Activated CD8-positive, alpha-beta memory T cell treated with anti-CD3 and anti-CD28 coated beads for 24 hours (primary cell): ENCODE data around the gene APOL3.
"Not testable (repeated sequence)": the region's sequence is repeated elsewhere in the genome, so short reads cannot be mapped to it uniquely, and the experiment has no call there.

Source experiments
- DNase-seq: peaks from one replicate; pipeline ENCODE4 v3.0.0-alpha.2; 2020

The APOL3 gene

DNA sequence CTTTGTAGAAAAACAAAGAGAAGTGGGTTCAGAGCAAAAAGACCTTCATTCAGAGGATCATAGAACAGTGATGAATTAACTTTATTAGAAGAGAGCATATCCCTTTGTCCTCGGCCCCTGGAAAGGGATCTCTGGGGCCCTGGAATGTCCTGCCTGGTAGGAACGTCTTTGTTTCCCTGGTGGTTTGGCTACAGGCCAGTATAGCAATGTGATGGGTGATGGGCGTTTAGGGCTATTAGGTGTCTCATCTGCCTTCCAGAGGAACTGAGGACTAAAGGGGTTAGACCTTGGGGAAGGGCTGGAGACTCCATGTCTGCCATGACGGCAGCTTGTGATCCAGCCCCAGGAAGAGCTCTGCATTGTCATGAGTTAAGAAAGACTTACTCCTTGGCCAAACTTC is 32.0 kb upstream of the APOL3 start:
- DNase-seq, result no peak

DNA sequence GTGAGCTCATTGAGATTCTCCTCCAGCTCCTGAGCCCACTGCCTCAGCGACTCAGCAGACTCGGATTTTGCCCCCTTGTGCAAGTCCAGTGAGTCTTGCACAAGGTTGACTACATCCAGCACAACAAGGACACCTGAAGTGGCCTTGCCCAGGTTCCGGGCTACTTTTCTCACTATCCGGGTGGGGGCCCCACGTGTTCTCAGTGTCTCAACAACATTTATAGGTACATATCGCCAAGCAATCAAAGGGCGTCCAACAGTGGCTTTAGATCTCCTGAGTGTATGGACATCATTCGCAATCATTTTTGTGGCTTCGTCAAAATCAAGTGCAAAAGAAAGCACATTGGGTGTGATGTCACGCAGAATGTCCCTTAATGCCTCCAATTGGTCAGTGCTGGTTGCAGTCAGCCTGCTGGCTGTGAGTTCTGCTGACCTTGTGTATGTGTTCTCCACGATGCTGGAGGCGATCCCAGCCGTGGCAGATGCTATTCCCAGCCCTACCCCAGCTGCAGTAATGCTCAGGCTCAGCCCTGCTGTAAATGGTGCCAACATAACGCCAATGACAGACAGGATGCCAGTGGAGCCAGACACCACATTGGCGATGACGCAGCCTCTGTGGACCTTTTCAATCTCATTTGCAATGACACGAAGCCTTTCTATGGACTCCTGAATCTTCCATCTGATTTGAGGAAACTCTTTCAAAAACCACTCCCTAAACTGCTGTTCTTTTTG is 30.7 kb upstream of the APOL3 start:
- DNase-seq, result peak; percentile 42

DNA sequence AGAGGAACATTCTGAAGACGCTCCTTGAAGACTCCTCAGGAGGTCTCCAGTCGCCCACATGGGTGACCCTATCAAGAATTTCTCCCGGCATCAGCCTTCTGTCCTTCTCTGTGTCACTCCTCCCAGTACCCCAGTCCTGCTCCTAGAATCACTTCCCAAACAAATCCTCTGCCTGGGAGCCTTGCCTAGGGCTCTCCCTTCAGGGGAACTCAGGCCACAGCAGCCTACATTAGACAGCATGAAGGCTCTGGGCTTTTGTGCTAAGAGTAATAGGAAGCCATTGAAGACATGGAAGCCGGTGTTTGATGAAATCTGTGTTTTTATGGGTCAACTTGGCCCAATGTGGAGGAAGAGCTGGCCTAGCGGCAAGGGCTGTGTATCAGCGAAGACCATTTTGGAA is 27.3 kb upstream of the APOL3 start:
- DNase-seq, result not testable (repeated sequence)

DNA sequence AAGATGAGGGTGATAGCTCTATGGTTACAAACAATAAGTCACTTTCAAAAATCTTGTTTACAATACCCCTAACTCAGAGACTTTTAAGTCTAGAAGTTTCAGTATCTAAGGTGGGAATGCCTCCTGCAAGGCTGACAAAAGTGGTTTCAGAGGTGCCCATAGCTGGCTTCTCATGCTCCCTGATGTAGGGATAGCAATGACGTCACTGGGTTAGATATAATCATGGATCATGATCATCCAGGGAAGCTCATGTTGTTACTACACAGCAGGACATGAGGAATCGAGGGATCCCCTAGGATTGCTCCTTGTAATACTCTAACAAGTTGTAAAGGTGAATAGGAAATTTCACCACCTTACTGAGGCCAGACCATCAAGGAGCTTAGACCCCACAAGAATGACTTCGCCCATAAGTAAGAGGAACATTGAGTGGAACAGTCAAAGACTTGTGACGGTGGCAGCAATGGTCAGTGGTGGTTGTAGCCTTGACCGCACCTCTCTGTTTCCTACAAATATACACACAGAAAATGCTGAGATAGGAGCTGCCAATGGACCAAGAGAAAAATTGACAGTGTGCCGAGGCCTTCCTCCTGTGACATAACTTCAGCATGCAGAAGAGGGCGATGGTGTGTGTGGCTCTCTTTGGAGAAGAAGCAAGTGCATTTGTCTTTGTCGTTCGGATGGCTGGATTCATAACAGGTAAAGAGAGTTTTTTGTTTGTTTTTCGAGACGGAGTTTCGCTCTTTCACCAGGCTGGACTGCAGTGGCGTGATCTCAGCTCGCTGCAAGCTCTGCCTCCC is 25.5 kb upstream of the APOL3 start:
- no peak for DNase-seq

DNA sequence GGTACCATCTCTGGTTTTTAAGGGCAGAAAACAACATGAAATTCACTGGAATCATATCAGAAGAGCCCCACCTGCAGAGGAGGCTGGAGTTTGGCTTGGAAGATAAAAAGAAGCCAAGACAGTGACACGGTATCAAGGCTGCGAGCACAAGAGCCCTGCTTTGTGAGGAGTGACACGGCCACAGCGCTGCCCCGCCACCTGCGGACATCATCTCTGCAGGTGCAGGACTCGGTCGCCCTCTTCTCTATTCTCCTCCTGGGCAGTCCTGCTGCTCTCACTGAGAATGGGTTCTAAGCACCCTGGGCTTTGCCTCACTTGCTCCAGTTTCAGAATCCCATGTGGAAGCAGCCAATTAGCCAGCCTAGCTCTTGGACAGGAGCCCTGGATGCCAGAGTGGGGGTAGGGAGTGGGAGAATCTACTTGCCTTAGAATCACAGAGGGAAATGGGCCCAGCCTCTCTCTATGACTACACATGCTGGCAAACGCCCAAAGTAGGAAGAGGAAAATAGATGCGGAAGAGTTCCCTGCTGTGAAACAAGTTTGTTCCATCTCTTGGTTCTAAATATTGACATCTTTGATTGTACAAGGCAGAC is 24.0 kb upstream of the APOL3 start:
- DNase-seq, result peak; percentile 43

DNA sequence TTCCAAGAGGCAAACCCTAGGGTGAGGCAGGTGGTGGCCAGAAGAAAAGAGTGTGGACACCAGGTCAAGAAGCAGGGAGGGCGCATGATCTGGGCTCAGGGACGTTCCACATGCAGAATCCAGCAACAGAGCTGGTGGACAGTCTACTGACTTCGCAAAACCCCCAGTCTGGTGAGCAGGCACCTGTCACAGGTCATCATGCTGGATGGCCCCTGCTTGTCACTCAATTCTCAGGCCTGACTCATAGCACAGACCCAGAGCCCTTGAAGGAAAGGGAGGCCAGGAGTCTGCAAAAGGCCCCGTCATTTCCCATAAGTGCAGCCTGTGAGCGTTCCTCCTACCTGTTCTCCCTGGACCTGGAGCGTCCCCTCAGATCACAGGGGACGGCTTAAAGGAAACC is 22.9 kb upstream of the APOL3 start:
- peak; percentile 47 for DNase-seq

DNA sequence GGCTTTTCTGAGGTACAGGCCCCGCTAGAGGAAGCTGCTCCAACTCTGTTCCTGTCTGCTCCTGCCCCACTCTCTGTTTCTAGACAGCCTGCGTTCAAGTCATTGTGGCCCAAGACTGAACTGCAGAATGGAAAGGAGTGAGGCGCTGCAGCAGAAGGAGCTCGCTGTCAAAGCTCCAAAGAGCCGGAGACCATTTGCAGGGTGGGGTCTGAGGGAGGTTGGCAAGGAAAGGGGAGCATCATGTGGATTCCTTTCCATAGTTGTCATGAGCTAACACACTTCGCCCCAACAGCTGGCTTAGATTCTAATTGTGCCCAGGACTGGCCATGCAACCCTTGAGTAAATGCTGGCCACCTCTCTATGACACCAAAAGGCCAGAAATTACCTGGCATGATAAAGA is 22.3 kb upstream of the APOL3 start:
- peak; percentile 32 for DNase-seq

DNA sequence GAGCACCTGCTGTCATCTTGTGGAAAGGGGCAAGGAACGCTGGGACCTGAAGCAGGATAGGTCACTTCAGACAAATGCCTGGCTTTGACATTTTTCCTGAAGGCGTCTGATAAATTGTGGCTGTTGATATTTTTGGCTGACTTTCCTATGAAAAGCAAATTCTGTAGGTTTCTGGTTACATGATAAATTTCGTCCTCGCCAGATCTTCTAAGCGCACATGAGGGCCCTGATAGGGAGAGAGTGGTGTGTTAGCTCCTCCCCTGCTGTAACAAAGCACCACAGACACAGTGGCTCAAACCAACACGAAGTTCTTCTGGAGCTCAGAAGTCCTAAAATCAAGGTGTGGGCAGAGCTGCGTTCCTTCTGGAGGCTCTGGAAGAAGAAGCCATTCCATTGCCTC is 21.5 kb upstream of the APOL3 start:
- DNase-seq, result no peak

DNA sequence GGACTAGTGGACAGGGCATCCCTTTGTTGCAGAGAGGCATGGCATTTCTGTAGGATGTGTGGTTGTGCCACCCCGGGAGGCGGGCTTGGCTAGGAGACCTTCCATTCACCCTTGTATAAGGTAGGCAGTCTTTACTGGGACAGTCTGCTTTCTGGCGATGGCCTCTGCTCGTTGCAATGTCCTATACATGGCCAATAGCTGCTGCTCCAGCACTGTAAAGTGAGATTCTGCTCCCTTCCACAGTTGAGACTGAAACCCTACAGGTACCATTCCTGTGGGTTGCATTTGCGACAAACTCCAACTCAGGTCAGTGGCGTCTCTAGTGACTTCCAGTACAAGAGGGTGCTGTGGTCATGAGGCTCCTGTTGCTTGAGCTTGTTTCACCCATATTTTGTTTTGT is 20.4 kb upstream of the APOL3 start:
- DNase-seq, result peak; percentile 54

DNA sequence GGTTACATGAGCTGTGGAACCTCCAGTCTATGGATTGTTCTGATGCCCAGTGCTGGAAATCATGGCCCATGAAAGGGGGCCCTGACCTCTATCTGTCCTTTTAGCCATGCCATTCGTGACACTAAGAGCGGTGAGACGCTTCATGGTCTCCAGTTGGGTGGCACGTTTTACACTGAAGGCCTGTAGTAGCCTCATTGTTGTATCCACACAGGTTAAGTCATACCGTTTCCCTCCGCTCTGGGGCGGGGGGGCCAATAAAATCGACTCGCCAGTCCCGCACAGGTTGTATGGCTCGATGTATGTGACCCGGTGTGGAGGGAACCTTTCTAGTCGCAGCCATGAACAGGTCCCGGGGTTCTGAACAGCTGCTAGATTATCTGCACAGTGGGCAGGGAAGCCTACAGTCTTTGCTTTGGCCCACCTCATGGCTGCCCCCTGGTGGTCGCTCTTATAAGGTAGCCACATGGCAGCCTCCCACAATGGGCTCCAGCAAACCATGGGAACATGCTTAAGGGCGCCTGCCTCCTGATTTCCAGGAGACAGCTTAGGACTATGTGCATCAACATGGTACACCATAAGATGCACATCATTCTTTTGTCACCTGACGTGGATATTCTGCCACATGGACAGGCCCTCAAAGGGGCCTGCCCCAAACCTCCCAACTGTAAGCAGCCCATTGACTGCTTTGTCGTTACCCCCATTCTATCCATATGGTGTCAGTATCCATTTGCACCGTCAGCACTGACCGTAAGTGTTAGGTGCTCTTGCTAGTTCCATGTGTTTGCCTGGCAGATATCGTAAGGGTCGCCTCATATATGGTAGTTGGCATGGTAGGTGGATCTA is 19.7 kb upstream of the APOL3 start:
- DNase-seq, result peak; percentile 96

DNA sequence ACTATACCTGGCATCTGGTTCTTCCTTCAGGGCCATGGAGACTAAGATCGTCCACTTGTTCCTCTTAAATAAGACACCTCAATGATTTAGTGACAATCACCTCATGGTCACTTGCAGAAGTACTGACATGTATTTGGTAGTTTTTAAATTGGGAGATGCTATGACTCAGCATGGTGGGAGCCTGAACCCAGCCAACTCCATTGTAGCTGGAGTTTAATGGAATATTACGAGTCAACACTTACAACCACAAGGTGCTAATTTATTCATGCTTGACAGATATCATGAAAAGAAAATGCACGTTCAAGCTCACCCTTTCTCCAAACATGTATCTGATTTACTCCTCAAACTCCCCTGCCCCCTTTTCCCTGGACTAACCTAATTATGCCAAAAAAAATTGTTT is 16.6 kb upstream of the APOL3 start:
- peak; percentile 40 for DNase-seq

DNA sequence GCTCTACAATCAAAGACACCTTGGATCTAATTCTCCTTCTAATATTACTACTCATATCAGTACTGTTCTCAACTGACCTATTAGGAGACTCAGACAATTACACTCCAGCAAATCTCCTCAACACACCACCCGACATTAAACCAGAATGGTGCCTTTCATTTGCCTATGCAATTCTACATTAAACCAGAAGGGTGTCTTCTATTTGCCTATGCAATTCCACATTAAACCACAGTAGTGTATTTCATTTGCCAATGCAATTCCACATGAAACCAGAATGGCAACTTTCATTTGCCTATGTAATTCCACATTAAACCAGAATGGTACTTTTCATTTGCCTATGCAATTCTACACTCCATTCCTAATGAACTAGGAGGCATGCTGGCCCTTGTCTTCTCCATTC is 15.3 kb upstream of the APOL3 start:
- no peak for DNase-seq

DNA sequence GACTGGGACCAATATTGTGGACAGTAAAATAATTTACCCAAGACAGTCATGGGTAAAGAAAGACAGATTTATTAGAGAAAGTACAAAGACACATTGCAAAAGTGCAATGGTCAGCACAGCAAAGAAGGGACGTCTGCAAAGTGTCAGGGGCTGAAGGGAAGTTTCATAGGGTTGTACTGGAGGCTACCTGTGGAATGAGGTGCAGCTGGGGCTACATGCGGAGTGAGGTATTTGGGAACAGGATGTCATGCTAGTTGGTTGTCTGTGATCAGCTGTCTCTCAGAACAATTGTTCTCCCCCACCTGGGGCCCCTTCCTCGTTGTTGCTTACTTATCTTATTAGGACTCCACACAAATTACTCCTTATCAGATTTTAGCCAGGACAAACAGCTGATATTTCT is 11.4 kb upstream of the APOL3 start:
- peak; percentile 26 for DNase-seq

DNA sequence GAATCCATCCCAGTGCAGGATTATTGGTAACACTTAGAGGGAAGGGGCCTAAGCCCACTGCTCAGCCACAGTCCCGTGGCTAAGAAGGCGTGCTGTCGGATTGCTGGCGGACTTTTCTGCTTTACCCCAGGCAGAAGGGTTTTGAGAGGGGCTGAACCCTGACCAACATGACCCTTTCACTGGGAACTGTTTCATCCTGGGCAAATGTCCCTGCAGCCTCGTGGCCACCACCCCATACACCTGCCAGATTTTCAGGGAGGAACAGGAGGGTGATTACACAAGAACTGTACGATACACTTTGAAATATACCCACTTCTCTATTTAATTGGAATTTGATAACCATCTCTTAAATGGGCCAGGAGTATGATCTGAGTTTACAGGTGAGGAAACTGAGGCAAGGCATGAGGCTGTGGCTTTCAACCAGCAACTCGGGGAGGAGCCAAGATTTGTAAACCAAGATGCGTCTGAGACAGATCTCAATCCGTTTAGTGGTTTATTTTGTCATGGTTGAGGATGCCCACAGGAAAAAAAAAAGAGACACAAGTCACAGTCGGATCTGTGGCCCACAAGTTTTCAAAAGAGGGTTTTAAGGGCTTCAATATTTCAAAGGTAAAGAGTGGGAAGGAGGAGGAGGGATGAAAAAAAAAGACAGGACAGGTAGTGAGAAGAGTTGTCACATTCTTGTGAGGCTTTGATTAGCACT is 6.1 kb upstream of the APOL3 start:
- no peak for DNase-seq

DNA sequence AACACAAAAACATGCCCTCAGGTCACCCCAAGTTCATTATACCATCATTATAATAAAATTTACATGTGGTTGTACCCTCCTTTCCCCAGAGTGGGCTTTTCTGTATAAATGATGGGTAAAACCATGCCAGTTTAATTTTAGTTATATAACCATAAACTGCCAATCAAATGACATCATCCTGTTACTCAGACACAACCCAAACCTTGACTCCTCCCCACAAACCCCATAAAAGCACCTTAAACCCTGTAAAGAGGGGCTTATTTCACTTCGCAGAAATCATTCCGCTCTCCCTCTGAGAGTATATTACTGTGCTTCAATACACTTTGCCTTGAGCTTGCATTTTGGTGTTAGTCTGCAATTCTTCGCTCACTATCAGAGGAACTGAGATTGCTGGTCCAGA is 5.5 kb upstream of the APOL3 start:
- DNase-seq, result no peak

DNA sequence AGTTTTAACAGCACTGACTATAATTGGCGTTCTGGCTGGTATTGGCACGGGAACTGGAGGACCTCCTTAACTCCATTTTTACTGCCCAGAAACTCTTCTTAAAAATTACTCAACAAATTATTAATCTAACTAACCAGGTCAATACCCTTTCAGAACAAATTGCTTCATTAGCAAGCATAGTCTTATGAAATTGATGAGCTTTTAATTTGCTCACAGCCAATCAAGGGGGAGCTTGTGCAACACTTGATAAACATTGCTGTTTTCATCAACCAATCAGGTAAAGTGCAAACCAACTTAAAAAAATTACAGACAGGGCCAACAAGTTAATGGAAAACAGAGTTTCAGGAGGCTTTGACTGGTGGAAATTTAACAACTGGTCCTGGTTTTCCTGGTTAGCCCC is 4.6 kb upstream of the APOL3 start:
- no peak for DNase-seq

DNA sequence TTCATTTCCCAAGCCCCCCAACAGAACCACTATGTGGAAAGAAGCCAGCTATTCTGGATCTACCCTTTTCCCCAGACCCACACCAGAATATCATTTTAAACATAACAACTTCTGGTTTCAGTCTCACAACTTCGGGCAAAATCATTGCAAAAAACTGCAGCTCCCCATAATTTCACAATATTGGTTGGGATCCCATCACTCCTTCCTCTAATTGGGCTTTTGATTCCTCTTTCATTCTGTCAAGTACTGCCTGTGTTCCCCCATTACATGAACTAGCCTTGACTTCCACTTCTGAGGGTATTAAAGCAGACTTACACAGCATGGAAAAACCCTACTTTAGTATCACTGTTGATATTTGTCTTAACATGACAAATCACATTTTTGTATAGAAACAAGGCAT is 4.1 kb upstream of the APOL3 start:
- no peak for DNase-seq

DNA sequence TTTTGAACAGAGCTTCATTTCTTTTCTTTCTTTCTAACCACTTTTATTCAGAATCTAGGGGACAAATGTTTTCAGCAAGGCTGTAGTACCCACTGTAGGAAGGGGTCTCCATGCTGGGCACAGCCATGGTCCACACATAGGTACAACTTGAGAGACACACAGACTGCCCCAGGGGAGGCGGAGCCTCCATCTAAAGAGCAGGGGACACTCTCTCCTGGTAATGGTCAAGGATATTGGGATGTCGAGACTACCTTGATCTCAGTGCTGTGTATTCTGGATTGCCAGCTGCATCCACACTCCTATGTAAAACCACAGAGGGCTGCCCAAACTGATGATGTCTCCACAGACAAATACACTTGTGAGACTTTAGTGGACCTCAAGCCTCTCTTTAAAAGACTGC is 2.9 kb upstream of the APOL3 start:
- no peak for DNase-seq

DNA sequence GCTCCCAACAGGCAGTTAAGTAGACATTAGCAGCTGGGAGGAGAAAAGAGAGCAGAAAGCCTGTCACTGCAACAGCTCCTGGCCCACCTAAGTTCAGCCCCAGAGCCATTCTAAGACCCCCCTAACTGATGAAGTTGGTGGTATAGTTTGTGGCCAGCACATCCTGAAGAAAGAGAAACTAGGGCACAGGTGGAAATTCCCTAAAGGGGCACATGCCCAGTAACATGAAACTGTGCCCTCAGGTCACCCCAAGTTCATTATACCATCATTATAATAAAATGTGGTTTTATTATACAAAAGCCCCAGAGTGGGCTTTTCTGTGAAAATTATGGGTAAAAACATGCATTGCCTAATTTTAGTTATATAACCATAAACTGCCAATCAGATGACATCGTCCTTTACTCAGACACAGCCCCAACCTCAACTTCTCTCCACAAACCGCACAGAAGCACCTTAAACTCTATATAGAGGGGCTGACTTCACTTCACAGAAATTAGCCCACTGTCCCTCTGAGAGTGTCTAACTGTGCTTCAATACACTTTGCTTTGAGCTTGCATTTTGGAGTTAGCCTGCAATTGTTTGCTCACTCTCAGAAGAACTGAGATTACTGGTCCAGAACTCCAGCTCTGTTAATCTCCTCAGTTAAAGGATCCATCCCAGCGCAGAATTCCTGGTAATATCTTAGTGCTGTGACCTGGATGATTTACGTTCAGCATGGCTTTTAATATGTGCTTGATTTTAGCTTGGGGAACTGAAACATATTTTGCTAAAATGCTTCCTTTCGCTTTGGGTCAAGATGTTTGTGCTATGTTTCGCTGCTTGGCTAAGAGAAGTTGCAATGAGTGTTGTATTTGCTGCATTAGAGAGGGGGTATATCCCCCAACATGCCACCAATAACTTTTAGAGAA is 1.8 kb upstream of the APOL3 start:
- DNase-seq, result peak; percentile 70

DNA sequence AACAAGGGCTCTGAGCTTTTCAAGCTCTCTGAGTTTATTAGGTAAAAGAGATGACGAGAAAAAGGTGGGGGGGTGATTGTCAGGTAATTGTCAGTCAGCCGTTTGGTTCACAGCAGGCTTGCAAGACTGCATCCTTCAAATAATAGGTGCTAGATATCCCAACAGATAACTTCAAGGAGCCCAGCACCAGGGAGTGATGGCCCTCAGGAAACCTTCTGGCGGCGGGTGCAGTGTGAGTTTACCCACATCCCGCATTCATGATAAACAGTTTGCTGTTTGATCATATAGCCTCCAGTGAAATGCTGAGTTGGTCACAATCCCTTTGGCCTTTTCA is 1.2 kb upstream of the APOL3 start:
- DNase-seq, result not testable (repeated sequence)
